Anterior cingulate cortex (tissue), 58 donors: ENCODE measurements around the gene PFKP.

ENCODE experiments used
- DNase-seq, 58 donors: peaks; one replicate each; lab custom pipeline; 2025; lab: John Stamatoyannopoulos, UW

PFKP gene

DNA sequence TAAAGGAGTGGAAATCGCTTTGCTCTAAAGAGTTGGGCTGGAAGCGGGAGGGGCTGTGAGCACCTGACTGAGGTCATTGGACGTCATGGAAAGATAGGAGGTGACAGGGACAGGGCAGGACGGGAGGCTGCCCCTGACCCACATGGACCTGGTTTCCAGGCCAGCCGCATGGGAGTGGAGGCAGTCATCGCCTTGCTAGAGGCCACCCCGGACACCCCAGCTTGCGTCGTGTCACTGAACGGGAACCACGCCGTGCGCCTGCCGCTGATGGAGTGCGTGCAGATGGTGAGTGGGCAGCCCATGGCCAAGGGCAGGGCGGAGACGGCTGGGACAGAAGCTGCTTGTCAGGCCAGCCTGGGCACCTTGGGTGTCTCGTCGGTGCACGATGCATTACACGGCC lies 41.8 kb downstream of the PFKP start:
- DNase-seq = no peak

DNA sequence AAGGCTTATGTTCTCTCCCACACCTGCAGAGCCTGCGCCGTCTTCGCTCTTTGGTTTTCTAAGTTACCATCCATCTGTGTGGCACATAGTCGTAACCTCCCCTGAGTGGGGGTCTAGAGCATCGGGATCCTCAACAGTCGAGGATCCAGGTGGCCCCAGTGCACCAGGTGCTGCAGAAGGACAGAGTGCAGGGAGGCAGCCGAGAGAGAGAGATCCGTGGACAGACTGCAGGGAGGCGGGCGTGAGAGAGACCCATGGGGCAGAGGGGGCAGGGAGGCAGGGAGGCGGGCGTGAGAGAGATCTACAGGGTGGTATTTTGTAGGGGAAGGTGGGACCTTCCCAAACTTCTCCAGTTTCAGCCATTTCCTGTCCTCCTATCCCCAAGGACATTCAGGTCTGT lies 42.3 kb downstream of the PFKP start:
- DNase-seq = no peak

GRCh38 chr10:3110782-3111620 lies 43.7 kb downstream of the PFKP start:
- DNase-seq = no peak

GRCh38 chr10:3111621-3112163 lies 44.3 kb downstream of the PFKP start:
- peak in 18 of 58 donors; percentile 15 to 56 (median 28) for DNase-seq

- DNase-seq = no peak
Measured at GRCh38 chr10:3113343-3113720, 46.0 kb downstream of the PFKP start.

- no peak for DNase-seq
Measured at GRCh38 chr10:3115685-3116084, 48.3 kb downstream of the PFKP start.

DNA sequence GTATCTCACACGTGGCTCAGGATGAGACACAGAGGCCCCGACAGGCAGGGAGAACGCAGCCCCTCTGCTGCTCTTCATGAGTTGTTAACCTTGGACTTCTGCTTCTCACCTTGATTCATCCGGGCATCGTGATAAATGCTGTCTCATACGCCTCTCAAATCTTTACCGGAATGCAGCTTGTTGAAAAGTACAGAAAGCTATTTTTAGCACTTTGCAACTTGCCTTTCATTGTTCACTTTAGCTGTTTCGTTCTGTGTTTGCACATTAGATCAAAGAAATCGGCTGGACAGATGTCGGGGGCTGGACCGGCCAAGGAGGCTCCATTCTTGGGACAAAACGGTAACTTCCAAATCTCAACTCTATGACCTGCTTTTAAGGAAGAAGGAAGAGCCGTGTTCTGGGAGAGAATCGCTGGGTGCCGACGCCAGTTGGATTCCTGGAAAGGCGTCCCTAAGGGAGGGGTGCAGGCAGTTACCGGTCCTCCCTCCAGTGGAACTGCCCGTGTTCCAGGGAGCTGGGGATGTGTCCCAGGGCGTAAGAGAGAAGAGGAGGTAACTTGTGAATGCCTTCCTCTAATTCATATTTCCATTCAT lies 49.3 kb downstream of the PFKP start:
- DNase-seq = no peak

GRCh38 chr10:3117486-3117885 lies 50.1 kb downstream of the PFKP start:
- no peak for DNase-seq

GRCh38 chr10:3118641-3119091 lies 51.3 kb downstream of the PFKP start:
- DNase-seq = no peak

GRCh38 chr10:3119796-3120459 lies 52.6 kb downstream of the PFKP start:
- peak in 4 of 58 donors; percentile 27 to 69 (median 38) for DNase-seq

- DNase-seq = no peak
Measured at GRCh38 chr10:3122034-3122433, 54.7 kb downstream of the PFKP start.

DNA sequence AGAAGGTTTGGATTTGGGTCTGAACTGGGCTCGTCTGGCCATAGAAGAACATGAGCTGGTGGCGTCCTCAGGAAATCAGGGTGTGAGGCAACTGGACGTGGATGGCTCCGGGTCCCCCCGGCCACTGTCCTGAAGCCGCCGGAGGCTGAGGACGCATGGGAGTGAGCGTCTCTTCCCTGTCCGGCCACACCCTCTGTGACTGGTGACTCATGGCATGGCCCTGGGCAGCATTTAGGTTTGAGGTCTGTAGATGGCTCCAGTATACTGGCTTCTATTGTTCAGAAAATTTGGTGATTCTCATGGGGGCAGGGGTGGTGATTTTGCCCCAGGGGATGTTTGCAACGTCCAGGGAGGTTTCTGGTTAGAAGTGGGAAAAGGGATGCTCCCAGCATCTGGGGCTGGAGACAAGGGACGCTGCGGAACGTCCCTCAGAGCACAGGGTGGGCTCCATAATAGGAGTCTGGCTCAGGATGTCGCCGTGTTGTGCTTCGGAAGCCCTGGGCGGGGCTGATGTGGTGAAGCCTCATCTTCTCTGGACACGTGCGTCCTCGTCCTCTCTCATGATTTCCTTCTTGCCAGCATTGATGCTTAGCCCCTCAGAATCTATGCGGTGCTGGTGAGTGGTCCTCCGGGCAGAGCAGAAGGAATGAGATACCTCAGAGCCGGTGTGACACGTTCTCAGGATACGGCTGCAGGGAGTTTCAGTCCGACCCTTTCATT lies 55.3 kb downstream of the PFKP start:
- no peak for DNase-seq

DNA sequence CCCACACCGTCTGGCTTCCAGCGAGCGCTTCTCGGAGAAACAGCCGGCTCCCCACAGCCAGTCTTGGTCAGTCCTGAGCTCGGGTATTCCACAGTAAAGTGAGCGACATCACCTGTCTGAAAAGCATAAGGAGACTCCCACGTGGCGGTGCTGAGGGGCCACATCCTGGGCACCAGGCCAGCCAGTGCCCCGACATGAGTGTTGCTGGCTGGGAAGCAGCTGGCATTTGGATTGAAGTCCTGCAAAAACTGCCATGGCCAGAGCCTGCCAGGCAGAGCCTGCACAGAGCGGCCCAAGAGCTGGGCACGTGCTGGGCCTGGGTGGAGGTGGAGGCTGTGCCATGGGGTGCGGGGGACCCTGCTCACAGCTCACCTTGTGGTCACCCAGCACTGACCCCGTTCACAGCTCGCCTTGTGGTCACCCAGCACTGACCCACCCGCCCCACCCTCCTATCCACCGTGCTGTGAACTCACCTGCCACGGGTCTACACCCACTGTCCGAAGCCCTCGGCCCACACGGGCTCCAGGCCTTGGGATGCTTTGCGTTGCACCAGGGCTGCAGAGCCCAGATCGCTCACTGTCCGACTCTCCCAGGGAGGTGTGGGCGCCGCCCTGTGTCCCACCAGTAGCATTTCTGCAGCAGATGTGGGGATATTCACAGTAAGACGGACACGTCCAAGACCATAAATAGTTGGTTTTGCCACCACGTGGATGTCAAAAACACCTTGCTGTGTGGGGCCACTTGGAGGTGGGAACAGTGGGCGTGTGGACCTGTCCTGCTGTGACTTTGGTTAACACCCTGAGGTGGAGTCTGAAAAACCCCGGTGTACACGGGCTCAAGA lies 56.4 kb downstream of the PFKP start:
- DNase-seq = peak in 6 of 58 donors; percentile 17 to 47 (median 26)

GRCh38 chr10:3124412-3125175 lies 57.2 kb downstream of the PFKP start:
- no peak for DNase-seq

DNA sequence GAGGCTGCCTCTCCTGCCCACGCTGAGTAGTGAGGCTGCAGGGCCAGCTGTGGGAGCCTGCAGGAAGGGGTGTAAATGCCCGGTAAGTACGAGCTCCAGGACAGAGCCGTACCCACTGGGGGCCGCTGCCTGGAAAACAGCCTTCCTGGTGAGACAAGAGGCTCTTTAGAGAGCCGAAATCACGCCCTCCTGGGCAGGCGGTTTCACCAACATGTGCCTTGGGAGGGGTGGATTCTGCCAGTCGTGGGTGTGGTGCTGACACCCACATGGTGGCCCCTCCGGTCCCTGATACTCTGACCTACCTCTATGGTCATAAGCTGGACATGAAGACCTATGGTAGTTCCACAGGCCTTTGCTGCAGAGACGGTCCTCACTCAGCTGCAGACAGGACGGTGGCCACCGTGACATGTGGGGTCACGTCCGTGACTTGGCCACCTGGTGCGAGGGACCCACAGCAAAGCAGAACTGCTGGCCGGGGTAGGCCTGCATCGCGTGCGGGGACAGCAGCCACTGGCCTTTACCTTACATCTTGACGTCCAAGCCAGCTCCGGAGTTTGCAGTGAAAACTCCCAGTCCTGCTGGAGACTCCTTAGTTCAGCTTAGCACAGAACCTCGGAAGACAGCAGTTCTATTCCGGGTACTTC lies 58.3 kb downstream of the PFKP start:
- DNase-seq = no peak

DNA sequence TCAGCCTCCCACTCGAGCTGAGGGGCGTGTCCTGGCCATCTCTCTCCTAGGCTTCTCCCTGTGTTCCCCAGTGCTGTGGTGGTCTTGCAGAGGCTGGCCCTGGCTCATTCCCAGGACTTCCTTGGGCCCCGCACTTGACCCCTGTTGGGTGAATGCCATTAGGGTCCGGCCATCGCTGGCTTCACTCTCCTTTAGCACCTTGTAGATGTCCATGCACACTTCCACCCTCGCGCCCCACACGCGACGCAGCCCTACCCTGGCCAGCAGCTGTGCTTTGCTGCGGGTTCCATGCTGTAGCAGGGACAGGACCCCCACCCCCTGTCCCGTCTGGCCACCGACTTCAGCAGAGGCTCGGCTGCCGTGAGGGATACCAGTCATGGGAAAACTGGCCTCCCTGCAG lies 58.9 kb downstream of the PFKP start:
- no peak for DNase-seq

- DNase-seq = peak in 1 of 58 donors; percentile 44
Measured at GRCh38 chr10:3126741-3127346, 59.5 kb downstream of the PFKP start.

- DNase-seq = no peak
Measured at GRCh38 chr10:3127921-3128320, 60.6 kb downstream of the PFKP start.
